Measurements from ENCODE around the gene PITPNM1. TPM values are rescaled to one million over a fixed set of nuclear protein-coding genes. Genes with fewer than 3 reads are reported as not detected.

The PITPNM1 gene
- total RNA-seq, 6 experiments from 2014 or later, result 8.6 to 21.3 (median 15.0) TPM

GRCh38 chr11:67499808-67500483 lies 5.2 kb downstream of the PITPNM1 start:
- TF ChIP-seq CTCF (IDR thresholded peaks at IDR 0.05), result no peak
- no peak for TF ChIP-seq POLR2A (IDR thresholded peaks at IDR 0.05)
- intact Hi-C loops (cut with DNase I), result loop anchor here in 1 of 2 donors (10.0 kb wide), 1 partner anchor 105 kb away; the partner anchor contains the start of gene RAD9A
- ATAC-seq (no peak), DNase-seq (peak in 1 of 3 donors; percentile 28)
- Histone ChIP-seq H3K4me1 (peaks cover 0 to 9% (median 0%) of the 10 kb centered on the region in 4 donors), H3K27me3 (no peaks in the 10 kb centered on the region), H3K9me3 (no peaks in the 10 kb centered on the region), H3K36me3 (no peaks in the 10 kb centered on the region), H3K4me3 (no peak overlapping the region), H3K27ac (no peak overlapping the region)
- no CpG with 5 or more reads among the region's 26 CpGs for WGBS (ENCODE audit: insufficient coverage, low coverage, low lambda C conversion rate, missing lambda C conversion rate)

GRCh38 chr11:67498544-67498972 lies 6.6 kb downstream of the PITPNM1 start:
- intact Hi-C loops (cut with DNase I), result no loop called here
- TF ChIP-seq CTCF (IDR thresholded peaks at IDR 0.05) (no peak), POLR2A (IDR thresholded peaks at IDR 0.05) (no peak)
- Histone ChIP-seq H3K27ac (no peak overlapping the region), H3K27me3 (no peaks in the 10 kb centered on the region), H3K36me3 (peaks cover 0 to 2% (median 0%) of the 10 kb centered on the region in 4 donors), H3K4me1 (no peaks in the 10 kb centered on the region), H3K4me3 (no peak overlapping the region), H3K9me3 (no peaks in the 10 kb centered on the region)
- ATAC-seq, result peak; percentile 53 to 74 (median 58)
- DNase-seq, result peak in 1 of 3 donors; percentile 63
- WGBS (ENCODE audit: insufficient coverage, low coverage, low lambda C conversion rate, missing lambda C conversion rate), result no CpG with 5 or more reads among the region's 21 CpGs

- peaks cover 0 to 3% (median 2%) of the 10 kb centered on the region in 4 donors for H3K36me3 ChIP-seq
- TF ChIP-seq POLR2A (IDR thresholded peaks at IDR 0.05) (no peak), CTCF (IDR thresholded peaks at IDR 0.05) (no peak)
- H3K27me3 ChIP-seq, result no peaks in the 10 kb centered on the region
- no peaks in the 10 kb centered on the region for H3K4me1 ChIP-seq
- intact Hi-C loops (cut with DNase I), result no loop called here
- no peak for ATAC-seq
- DNase-seq, result no peak
- no peaks in the 10 kb centered on the region for H3K9me3 ChIP-seq
- 100% methylated on average over 1 of the region's 21 CpGs for WGBS (ENCODE audit: insufficient coverage, low coverage, low lambda C conversion rate, missing lambda C conversion rate)
- H3K4me3 ChIP-seq, result no peak overlapping the region
- no peak overlapping the region for H3K27ac ChIP-seq
Measured at GRCh38 chr11:67497656-67498291, 7.4 kb downstream of the PITPNM1 start.

- Histone ChIP-seq H3K9me3 (no peaks in the 10 kb centered on the region), H3K4me1 (no peaks in the 10 kb centered on the region), H3K36me3 (peaks cover 0 to 9% (median 2%) of the 10 kb centered on the region in 4 donors), H3K4me3 (no peak overlapping the region), H3K27ac (no peak overlapping the region), H3K27me3 (no peaks in the 10 kb centered on the region)
- DNase-seq (no peak), ATAC-seq (no peak)
- TF ChIP-seq POLR2A (IDR thresholded peaks at IDR 0.05), result no peak
- no peak for TF ChIP-seq CTCF (IDR thresholded peaks at IDR 0.05)
- no CpG with 5 or more reads among the region's 12 CpGs for WGBS (ENCODE audit: insufficient coverage, low coverage, low lambda C conversion rate, missing lambda C conversion rate)
- intact Hi-C loops (cut with DNase I), result no loop called here
Measured at GRCh38 chr11:67496113-67496512, 9.1 kb downstream of the PITPNM1 start.
